CD4-positive, CD25-positive, alpha-beta regulatory T cell (primary cell): ENCODE results near the gene PRKCB. TPM values are rescaled to one million over a fixed set of nuclear protein-coding genes. Genes with fewer than 3 reads are reported as not detected.
"Not testable (repeated sequence)": the region's sequence is repeated elsewhere in the genome, so short reads cannot be mapped to it uniquely, and the experiment has no call there.

Source experiments
- ATAC-seq, 2 donors: fragments of 150-1000 bp; cut with Tn5 transposase; one replicate each; pipeline ENCODE4 v1.10.0; 2021; ENCODE audit warnings: low read depth in 2 of 2, moderate number of reproducible peaks in 2 of 2, moderate library complexity in 1 of 2
- DNase-seq, 3 donors: peaks; one replicate each; pipeline versions ENCODE4 v3.0.0 to v3.0.0-alpha.2; 2012 to 2022; ENCODE audit warnings: mixed read lengths in 1 of 3
- H3K27ac ChIP-seq: one replicate; pipeline ENCODE4 v1.7.0; 2013; ENCODE audit warnings: mild to moderate bottlenecking, low read length; ENCODE audit not compliant: insufficient read depth, poor library complexity, severe bottlenecking
- H3K27me3 ChIP-seq: one replicate; pipeline ENCODE4 v1.7.0; 2013; ENCODE audit warnings: low read length; ENCODE audit not compliant: control insufficient read depth, insufficient read depth
- H3K36me3 ChIP-seq: one replicate; pipeline ENCODE4 v1.7.0; 2013; ENCODE audit warnings: mild to moderate bottlenecking, low read length, moderate library complexity; ENCODE audit not compliant: control insufficient read depth, insufficient read depth
- H3K4me1 ChIP-seq: 2 replicates; pipeline ENCODE4 v1.7.0; 2013; ENCODE audit warnings: mild to moderate bottlenecking, low read length; ENCODE audit not compliant: insufficient read depth, control insufficient read depth, poor library complexity, severe bottlenecking
- H3K4me3 ChIP-seq: one replicate; pipeline ENCODE4 v1.7.0; 2013; ENCODE audit warnings: low read depth, mild to moderate bottlenecking, low read length, moderate library complexity
- H3K9me3 ChIP-seq, 2 experiments: 1 replicate in 1 of 2; 2 replicates in 1 of 2; pipeline ENCODE4 v1.7.0; 2013; ENCODE audit warnings: low read length in 2 of 2, mild to moderate bottlenecking in 1 of 2, moderate library complexity in 1 of 2; ENCODE audit not compliant: control insufficient read depth in 2 of 2
- H3K27ac Mint-ChIP-seq, 3 donors: one replicate each; pipeline ENCODE4 v1.8.0; 2020 to 2022; ENCODE audit warnings: mild to moderate bottlenecking in 3 of 3, mixed read lengths in 3 of 3, moderate library complexity in 2 of 3
- H3K27me3 Mint-ChIP-seq: one replicate; pipeline ENCODE4 v1.8.0; 2022; ENCODE audit warnings: mild to moderate bottlenecking, mixed read lengths
- H3K36me3 Mint-ChIP-seq: one replicate; pipeline ENCODE4 v1.8.0; 2020; ENCODE audit warnings: mixed read lengths
- H3K4me1 Mint-ChIP-seq, 4 donors: one replicate each; pipeline ENCODE4 v1.8.0; 2020 to 2022; ENCODE audit warnings: mixed read lengths in 4 of 4, mild to moderate bottlenecking in 1 of 4
- H3K4me3 Mint-ChIP-seq, 4 donors: one replicate each; pipeline ENCODE4 v1.8.0; 2020 to 2022; ENCODE audit warnings: mild to moderate bottlenecking in 4 of 4, mixed read lengths in 4 of 4, moderate library complexity in 3 of 4
- H3K9me3 Mint-ChIP-seq, 7 donors: one replicate each; pipeline ENCODE4 v1.8.0; 2020 to 2022; ENCODE audit warnings: mixed read lengths in 7 of 7, mild to moderate bottlenecking in 3 of 7, moderate library complexity in 2 of 7
- polyA plus RNA-seq, 4 donors: library from polyadenylated mRNA; unstranded; fragments of 300-500 nt; fragmentation: Illumina TruSeq; gene quantifications; one replicate each; pipeline ENCODE4 v1.2.3, GENCODE V29; 2021
- total RNA-seq: library from RNA; stranded (reverse); gene quantifications from one replicate; pipeline ENCODE4 v1.2.3, GENCODE V29; 2022

PRKCB gene
- total and polyA plus RNA-seq, 5 donors from 2014 or later = 37.4 to 83.1 (median 50.5) TPM

GRCh38 chr16:23922406-23922805, 86.6 kb downstream of the PRKCB start:
- Histone ChIP-seq H3K9me3 (no peaks in the 10 kb centered on the region), H3K4me3 (no peak overlapping the region), H3K36me3 (peaks cover 5% of the 10 kb centered on the region), H3K4me1 (no peaks in the 10 kb centered on the region), H3K27me3 (no peaks in the 10 kb centered on the region), H3K27ac (no peak overlapping the region)
- DNase-seq (no peak), ATAC-seq (no peak)
- no peaks in the 10 kb centered on the region for H3K27me3 Mint-ChIP-seq
- peaks cover 6 to 62% (median 41%) of the 10 kb centered on the region in 4 donors for H3K4me1 Mint-ChIP-seq
- peak overlapping the region in 1 of 3 donors; percentile 33 for H3K27ac Mint-ChIP-seq
- H3K9me3 Mint-ChIP-seq = peaks cover 0 to 14% (median 0%) of the 10 kb centered on the region in 7 donors
- H3K4me3 Mint-ChIP-seq = no peak overlapping the region
- peaks cover 34% of the 10 kb centered on the region for H3K36me3 Mint-ChIP-seq

DNA sequence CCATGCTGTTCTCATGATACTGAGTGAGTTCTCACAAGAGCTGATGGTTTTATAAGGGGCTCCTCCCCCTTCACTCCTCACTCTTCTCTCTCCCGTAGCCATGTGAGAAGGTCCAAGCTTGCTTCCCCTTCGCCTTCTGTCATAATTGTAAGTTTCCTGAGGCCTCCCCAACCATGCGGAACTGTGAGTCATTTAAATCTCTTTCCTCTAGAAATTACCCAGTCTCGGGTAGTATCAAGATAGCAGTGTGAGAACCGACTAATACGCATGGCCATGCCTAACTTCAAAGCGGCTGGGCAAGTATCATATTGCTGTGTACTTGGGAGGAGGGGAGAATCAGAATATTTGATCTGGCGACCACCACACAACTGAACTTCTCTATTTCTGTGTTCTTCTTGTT, 88.3 kb downstream of the PRKCB start:
- no peaks in the 10 kb centered on the region for H3K4me1 ChIP-seq
- DNase-seq (no peak), ATAC-seq (no peak)
- Mint-ChIP-seq H3K36me3 (peaks cover 33% of the 10 kb centered on the region), H3K27me3 (no peaks in the 10 kb centered on the region), H3K4me3 (no peak overlapping the region), H3K27ac (peak overlapping the region in 2 of 3 donors; percentile 22 to 89), H3K9me3 (peaks cover 0 to 14% (median 0%) of the 10 kb centered on the region in 7 donors), H3K4me1 (peaks cover 6 to 62% (median 46%) of the 10 kb centered on the region in 4 donors)
- no peaks in the 10 kb centered on the region for H3K9me3 ChIP-seq
- H3K36me3 ChIP-seq = peaks cover 5% of the 10 kb centered on the region
- H3K27me3 ChIP-seq = no peaks in the 10 kb centered on the region
- no peak overlapping the region for H3K4me3 ChIP-seq
- no peak overlapping the region for H3K27ac ChIP-seq

DNA sequence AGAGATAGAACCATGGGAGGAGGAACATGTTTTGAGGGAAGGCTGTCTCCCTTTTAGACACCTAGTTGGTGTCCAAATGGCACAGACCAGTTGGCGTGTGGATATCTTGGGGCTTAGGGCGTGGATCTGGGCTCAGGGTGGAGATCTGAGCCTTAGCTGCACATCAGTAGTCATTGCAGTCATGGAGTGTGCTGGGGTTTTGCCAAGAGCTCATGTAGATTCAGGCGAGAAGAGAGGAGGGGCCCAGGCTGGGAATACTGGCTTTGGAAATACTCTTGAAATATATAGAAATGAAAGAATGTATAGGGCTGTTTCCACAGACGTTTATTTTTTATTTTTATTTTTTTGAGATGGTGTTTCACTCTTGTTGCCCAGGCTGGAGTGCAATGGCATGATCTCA, 92.0 kb downstream of the PRKCB start:
- DNase-seq = no peak
- Mint-ChIP-seq H3K4me1 (peaks cover 9 to 53% (median 32%) of the 10 kb centered on the region in 4 donors), H3K36me3 (peaks cover 14% of the 10 kb centered on the region), H3K4me3 (no peak overlapping the region), H3K27me3 (no peaks in the 10 kb centered on the region), H3K27ac (peak overlapping the region in 1 of 3 donors; percentile 19), H3K9me3 (no peaks in the 10 kb centered on the region)
- Histone ChIP-seq H3K36me3 (peaks cover 5% of the 10 kb centered on the region), H3K27ac (no peak overlapping the region), H3K4me1 (no peaks in the 10 kb centered on the region), H3K4me3 (no peak overlapping the region), H3K27me3 (no peaks in the 10 kb centered on the region), H3K9me3 (no peaks in the 10 kb centered on the region)
- no peak for ATAC-seq

GRCh38 chr16:23929237-23929636, 93.5 kb downstream of the PRKCB start:
- Mint-ChIP-seq H3K4me3 (no peak overlapping the region), H3K27me3 (no peaks in the 10 kb centered on the region), H3K4me1 (peaks cover 17 to 54% (median 31%) of the 10 kb centered on the region in 4 donors), H3K36me3 (peaks cover 20% of the 10 kb centered on the region), H3K9me3 (peaks cover 0 to 5% (median 0%) of the 10 kb centered on the region in 7 donors), H3K27ac (no peak overlapping the region)
- Histone ChIP-seq H3K9me3 (no peaks in the 10 kb centered on the region), H3K27ac (no peak overlapping the region), H3K36me3 (peaks cover 5% of the 10 kb centered on the region), H3K27me3 (no peaks in the 10 kb centered on the region), H3K4me1 (no peaks in the 10 kb centered on the region), H3K4me3 (no peak overlapping the region)
- no peak for ATAC-seq
- no peak for DNase-seq

GRCh38 chr16:23929856-23930255, 94.1 kb downstream of the PRKCB start:
- Histone ChIP-seq H3K4me1 (no peaks in the 10 kb centered on the region), H3K27ac (no peak overlapping the region), H3K9me3 (no peaks in the 10 kb centered on the region), H3K36me3 (peaks cover 5% of the 10 kb centered on the region), H3K4me3 (no peak overlapping the region), H3K27me3 (no peaks in the 10 kb centered on the region)
- Mint-ChIP-seq H3K27ac (no peak overlapping the region), H3K4me1 (peaks cover 16 to 57% (median 34%) of the 10 kb centered on the region in 4 donors), H3K9me3 (peaks cover 0 to 5% (median 0%) of the 10 kb centered on the region in 7 donors), H3K4me3 (no peak overlapping the region), H3K27me3 (no peaks in the 10 kb centered on the region), H3K36me3 (peaks cover 20% of the 10 kb centered on the region)
- no peak for ATAC-seq
- no peak for DNase-seq

GRCh38 chr16:23930791-23931190, 95.0 kb downstream of the PRKCB start:
- H3K9me3 ChIP-seq = no peaks in the 10 kb centered on the region
- Mint-ChIP-seq H3K27ac (no peak overlapping the region), H3K9me3 (peaks cover 0 to 5% (median 1%) of the 10 kb centered on the region in 7 donors), H3K36me3 (peaks cover 17% of the 10 kb centered on the region), H3K4me3 (no peak overlapping the region), H3K27me3 (no peaks in the 10 kb centered on the region), H3K4me1 (peaks cover 17 to 62% (median 35%) of the 10 kb centered on the region in 4 donors)
- H3K27me3 ChIP-seq = no peaks in the 10 kb centered on the region
- DNase-seq (no peak), ATAC-seq (no peak)
- H3K4me1 ChIP-seq = no peaks in the 10 kb centered on the region
- H3K36me3 ChIP-seq = no peaks in the 10 kb centered on the region
- H3K27ac ChIP-seq = no peak overlapping the region
- no peak overlapping the region for H3K4me3 ChIP-seq

GRCh38 chr16:23931199-23931598, 95.4 kb downstream of the PRKCB start:
- Mint-ChIP-seq H3K4me3 (no peak overlapping the region), H3K9me3 (peaks cover 0 to 5% (median 1%) of the 10 kb centered on the region in 7 donors), H3K27ac (no peak overlapping the region), H3K36me3 (peaks cover 16% of the 10 kb centered on the region), H3K27me3 (no peaks in the 10 kb centered on the region), H3K4me1 (peaks cover 21 to 66% (median 38%) of the 10 kb centered on the region in 4 donors)
- no peak for ATAC-seq
- Histone ChIP-seq H3K36me3 (no peaks in the 10 kb centered on the region), H3K4me3 (no peak overlapping the region), H3K27me3 (no peaks in the 10 kb centered on the region), H3K27ac (no peak overlapping the region), H3K9me3 (no peaks in the 10 kb centered on the region), H3K4me1 (no peaks in the 10 kb centered on the region)
- DNase-seq = no peak

DNA sequence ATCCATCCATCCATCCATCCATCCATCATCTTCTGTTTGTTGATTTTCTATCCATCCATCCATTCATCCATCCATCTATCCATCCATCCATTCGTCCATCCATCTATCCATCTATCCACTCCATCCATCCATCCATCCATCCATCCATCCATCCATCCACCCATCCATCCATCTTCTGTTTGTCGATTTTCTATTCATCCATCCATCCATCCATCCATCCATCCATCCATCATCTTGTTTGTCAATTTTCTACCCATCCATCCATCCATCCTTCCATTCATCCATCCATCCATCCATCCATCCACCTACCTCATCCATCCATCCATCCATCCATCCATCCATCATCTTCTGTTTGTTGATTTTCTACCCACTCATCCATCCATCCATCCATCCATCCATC, 97.9 kb downstream of the PRKCB start:
- H3K4me3 ChIP-seq, DNase-seq, H3K27ac ChIP-seq, H3K27me3 Mint-ChIP-seq, H3K4me1 ChIP-seq, ATAC-seq, H3K36me3 ChIP-seq, H3K27me3 ChIP-seq, H3K4me3 Mint-ChIP-seq, H3K9me3 ChIP-seq, H3K9me3 Mint-ChIP-seq: not testable (repeated sequence)
- Mint-ChIP-seq H3K36me3 (peaks cover 11% of the 10 kb centered on the region), H3K27ac (peak overlapping the region in 1 of 3 donors; percentile 76), H3K4me1 (peaks cover 10 to 70% (median 41%) of the 10 kb centered on the region in 4 donors)
